Measurements from ENCODE around the gene SPPL2C.

SPPL2C gene

DNA sequence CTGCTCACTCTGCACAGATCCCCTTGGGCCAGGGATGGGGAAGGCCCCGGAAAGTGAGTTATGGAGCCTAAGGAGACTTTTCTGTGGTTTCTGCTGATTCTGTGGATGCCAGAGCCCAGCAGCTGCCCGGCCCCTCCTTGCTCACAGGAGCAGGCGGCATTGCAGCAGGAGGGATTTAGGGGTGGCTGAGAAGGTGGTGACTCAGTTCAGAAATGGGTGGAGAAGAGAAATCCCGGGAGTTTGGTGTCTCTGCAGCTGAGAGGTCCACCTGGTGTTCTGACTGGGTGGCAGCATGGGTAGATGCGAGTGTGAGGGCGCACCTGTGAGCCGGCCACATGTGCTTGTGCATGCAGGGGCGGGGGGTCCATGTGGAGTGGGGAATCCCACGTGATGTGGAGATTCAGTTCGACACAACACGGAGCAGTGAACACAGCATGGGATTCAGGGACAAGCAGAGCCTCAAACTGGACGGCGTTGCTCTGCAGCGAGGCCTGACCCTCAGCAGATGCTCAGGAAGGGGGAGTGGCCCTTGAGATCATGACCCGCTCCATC is 16.0 kb upstream of the SPPL2C start:
- no peak for FAIRE-seq

GRCh38 chr17:45833920-45834319 is 10.8 kb upstream of the SPPL2C start:
- FAIRE-seq, result no peak

GRCh38 chr17:45834471-45835396 is 9.9 kb upstream of the SPPL2C start:
- FAIRE-seq, result no peak

DNA sequence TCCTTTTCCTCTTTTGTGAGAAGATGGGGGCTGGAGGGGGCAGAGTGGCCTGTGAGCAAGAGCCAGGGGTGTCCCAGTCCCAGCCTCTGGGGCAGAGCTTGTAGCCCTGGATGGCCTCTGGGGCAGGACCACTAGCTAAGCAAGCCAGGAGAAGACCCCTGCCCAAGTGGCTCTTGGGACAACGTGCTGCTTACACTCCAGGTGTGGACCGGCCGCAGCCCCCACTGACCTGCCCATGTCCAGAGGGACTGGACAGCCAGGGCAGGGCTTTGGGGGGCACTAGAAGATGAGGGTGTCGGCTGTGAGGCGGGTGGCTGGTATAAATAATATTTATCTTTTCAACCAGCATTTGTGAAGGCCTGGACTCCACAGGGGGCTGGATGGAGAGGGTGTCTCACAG is 9.2 kb upstream of the SPPL2C start:
- FAIRE-seq, result no peak

DNA sequence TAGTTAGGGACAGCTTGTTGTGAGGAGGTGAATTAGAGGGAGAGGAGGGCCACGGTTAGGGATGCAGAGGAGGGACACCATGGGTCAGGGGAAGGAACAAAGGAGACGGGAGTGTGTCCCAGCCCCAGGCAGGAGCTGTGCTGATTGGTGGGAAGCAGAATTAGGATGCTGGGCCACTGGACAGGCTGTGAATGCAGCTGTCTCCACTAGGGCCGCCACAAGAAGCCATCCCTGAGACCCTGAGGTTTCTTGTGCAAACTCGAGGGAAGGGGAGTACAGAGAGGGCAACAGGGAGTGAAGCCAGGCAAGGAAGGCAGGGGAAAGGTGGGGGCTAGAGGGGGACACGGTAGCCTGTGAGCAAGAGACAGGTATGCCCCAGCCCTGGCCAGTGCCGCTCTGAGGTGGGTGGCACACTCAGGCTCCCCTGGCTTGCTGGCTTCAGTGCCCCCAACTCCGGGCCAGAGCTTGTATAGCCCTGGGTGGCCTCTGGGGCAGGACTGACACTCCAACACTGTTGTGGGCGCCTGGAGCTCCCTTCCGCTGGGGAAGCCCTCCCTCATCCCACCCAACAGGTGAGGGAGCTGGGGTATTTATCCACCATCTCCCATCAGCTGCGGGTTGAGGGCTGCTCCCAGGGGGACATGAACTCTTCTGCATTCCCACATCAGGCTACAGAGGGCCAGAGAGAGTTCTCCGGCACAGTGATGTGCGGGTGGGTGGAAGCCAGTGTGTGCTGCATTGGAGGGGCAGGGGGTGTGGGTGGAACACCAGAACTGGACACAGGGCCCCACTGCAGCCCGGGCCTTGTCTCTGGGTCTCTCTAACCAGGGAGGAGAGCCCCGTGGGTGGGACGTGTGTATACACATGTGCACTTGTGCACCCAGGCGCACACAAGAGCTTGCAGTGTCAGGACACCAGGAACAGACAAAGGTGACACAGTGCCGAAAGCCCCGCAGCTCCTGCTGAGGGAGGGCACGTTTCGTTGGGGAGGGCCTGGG is 8.3 kb upstream of the SPPL2C start:
- FAIRE-seq, result no peak

DNA sequence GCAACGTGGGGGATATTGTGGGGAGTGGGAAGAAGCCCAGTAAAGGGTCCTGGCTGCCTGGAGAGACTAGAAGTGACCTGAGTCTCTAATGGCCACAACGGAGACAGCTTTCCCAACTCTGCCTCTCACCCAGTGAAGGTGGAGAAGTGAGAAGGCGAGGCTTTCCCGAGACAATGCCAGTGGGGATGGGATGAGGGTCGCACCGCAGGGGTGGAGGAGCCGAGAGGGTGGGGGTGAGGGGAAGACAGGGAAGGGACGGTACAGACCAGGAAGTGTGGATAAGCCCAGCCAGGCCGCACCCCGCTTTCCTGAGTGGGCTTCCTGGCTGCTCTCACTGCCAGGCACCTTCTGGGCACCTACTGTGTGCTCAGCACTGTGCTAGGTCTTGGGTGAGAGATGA is 7.5 kb upstream of the SPPL2C start:
- no peak for FAIRE-seq

GRCh38 chr17:45837603-45838002 is 7.1 kb upstream of the SPPL2C start:
- no peak for FAIRE-seq

GRCh38 chr17:45838751-45839295 is 5.9 kb upstream of the SPPL2C start:
- no peak for FAIRE-seq

DNA sequence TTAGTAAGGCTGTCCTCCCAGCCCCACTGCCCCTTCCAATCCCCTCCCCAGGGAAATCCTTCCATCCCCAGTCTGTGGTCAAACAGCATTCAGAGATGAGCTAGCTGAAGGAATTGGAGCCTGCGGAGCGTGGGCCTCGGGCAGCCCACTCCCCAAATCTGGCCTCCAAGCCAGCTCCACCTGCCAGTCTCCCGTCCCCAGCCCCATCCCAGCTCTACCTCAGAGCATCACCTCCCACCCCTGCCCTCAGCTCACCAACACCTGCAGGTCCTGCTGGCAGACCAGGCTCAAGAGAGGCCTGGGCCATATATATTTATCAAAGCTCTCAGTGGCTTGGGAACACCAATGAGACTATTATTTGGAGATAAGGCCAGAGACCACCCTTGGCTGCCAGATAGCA is 5.2 kb upstream of the SPPL2C start:
- no peak for FAIRE-seq

DNA sequence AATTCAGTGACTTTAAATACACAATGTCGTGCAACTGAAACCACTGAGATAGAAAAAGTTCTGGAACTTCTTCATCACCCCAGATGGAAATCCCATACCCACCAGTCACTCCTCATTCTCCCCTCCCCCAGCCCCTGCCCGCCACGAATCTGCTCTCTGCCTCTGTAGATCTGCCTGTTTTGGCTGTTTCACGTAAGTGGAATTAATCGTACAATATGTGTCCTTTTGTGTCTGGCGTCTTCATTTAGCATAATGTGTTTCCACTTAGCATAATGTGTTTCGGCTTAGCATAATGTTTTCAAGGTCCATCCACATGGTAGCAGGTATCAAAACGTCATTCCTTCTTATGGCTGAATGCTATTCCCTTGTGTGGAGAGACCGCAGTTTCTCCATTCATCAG is 3.5 kb upstream of the SPPL2C start:
- no peak for FAIRE-seq

DNA sequence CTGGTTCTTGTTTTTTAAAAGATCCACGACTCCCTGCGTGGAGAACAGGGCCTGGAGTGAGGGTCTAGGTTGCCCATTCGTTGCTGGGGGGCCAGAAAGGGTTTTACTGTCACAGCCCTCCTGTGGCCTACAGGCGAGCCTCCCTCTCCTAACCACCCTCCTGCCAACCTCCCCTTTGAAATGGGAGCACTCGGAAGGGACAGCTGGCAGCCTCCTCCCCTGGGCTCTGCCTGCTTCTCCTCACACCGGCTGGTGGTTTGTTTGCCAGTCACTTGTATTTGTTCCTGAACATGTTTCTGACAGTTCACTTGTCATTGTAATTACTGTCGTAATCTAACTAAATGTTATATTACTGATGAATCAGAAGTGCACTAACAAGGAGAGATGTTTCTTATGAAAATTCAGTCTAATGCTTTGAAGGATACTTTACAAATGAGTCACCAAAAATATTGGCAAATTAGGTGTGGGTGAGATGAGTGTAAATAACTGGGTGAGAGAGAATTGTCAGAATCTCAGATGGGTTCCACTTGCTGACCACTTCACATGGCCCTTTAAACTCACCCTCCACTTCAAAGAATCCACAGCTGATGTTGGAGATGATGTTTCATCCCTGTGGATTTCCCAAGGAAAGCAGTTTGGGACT is 2.7 kb upstream of the SPPL2C start:
- FAIRE-seq, result no peak

DNA sequence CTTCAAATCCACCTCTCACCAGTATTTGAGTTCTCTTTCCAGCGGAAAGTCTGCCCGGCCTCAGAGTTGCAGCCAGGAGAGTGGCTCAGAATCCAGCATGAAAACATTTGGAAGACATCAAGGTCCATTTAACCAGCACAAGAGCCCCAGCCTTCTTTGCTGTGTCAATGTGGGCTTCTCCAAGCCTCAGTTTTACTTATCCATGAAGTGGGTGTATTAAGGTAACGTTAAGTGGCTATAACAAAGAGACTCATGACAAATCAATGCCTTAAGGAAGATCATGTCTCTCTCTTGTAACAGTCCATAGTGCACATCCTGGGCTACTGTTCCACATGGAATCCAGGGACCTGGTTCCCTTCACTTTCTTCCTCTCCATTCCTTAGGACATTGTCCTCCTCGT is 959 bp upstream of the SPPL2C start:
- no peak for FAIRE-seq

DNA sequence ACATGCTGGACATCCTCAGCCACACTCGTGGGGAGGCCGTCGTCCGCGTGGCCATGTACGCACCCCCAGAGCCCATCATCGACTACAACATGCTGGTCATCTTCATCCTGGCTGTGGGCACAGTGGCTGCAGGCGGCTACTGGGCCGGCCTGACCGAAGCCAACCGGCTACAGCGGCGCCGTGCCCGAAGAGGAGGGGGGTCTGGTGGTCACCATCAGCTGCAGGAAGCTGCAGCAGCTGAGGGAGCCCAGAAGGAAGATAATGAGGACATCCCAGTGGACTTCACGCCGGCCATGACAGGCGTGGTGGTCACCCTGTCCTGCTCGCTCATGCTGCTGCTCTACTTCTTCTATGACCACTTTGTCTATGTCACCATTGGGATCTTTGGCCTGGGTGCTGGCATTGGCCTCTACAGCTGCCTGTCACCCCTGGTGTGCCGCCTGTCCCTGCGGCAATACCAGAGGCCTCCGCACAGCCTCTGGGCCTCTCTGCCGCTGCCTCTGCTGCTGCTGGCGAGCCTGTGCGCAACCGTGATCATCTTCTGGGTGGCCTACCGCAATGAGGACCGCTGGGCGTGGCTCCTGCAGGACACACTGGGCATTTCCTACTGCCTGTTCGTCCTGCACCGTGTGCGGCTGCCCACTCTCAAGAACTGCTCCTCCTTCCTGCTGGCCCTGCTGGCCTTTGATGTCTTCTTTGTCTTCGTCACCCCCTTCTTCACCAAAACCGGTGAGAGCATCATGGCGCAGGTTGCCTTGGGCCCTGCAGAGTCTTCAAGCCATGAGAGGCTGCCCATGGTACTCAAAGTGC is 900 bp downstream of the SPPL2C start:
- FAIRE-seq, result no peak

- FAIRE-seq, result no peak
Observed at GRCh38 chr17:45846223-45846622, 1.5 kb downstream of the SPPL2C start.

DNA sequence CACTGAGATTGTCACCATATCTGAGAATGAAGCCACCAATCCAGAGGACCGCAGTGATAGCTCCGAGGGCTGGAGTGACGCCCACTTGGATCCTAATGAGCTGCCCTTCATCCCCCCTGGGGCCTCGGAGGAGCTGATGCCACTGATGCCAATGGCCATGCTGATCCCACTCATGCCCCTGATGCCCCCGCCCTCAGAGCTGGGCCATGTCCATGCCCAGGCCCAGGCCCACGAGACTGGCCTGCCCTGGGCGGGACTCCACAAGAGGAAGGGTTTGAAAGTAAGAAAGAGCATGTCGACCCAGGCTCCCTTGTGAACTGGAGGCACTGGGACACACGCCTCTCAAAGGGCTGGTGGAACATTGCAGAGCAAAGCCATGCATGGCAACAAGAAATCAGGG is 2.0 kb downstream of the SPPL2C start:
- no peak for FAIRE-seq

DNA sequence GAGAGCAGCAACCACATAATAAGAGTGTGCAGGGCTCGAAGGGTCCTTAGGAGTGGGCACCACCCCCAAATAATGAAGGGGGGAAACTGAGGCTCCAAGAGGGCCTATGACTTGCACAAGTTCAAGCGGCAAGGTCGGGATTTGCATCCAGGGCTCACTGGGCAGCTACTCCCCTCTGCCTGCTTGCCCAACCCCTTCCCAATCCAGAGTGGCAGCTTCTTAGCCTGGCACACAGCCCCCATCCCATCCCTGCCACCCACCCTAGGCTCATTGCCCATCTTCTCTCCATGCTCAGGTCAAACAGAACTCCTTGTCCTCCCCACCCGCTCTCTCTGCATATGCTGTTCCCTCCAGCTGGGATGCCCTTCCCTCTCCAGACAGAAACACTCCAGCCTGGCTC is 2.4 kb downstream of the SPPL2C start:
- no peak for FAIRE-seq

GRCh38 chr17:45847747-45848146 is 3.1 kb downstream of the SPPL2C start:
- FAIRE-seq, result no peak

- FAIRE-seq, result no peak
Observed at GRCh38 chr17:45848405-45848804, 3.7 kb downstream of the SPPL2C start.

GRCh38 chr17:45848868-45849535 is 4.3 kb downstream of the SPPL2C start:
- no peak for FAIRE-seq

- no peak for FAIRE-seq
Observed at GRCh38 chr17:45849536-45849990, 4.9 kb downstream of the SPPL2C start.

- FAIRE-seq, result no peak
Observed at GRCh38 chr17:45850011-45850410, 5.3 kb downstream of the SPPL2C start.

All from G401.6 (cell line).